G401 (cell line): Measurements from ENCODE around the gene PRICKLE2. TPM values are rescaled to one million over a fixed set of nuclear protein-coding genes. Genes with fewer than 3 reads are reported as not detected.

Experiments used
- DNase-seq: peaks from one replicate; pipeline ENCODE4 v3.0.0-alpha.2; 2015; ENCODE audit warnings: low spot score
- in situ Hi-C: cut with HindIII; loops from 2 replicates; pipeline ENCODE4 v1.10.0; 2016; ENCODE audit warnings: low sequenced_read_pairs, mixed read lengths
- total RNA-seq: library from RNA; depleted of rRNA; stranded (reverse); fragments of >200 nt; shearing (Covaris generic); gene quantifications from 2 replicates; pipeline ENCODE4 v1.2.3, GENCODE V29; 2014; rRNA removed

The PRICKLE2 gene
- total RNA-seq, 1 experiment from 2014 or later = 0.31 TPM

- no peak for DNase-seq
- in situ Hi-C loops = loop anchor here (25.0 kb wide), 1 partner anchor 419 kb away; no protein-coding TSS in a partner anchor
These were observed 182.3 kb downstream of the PRICKLE2 start for GRCh38 chr3:64042952-64043351.

Other genes starting within 250 kb of the PRICKLE2 start
- 95.3 and 121 TPM in 2 replicates for gene PSMD6, start 202.0 kb downstream of the PRICKLE2 start, total RNA-seq